Nephron progenitor cell (in vitro differentiated cells): ENCODE measurements around the gene MYRF.

ENCODE experiments used
- DNase-seq: peaks from one replicate; pipeline ENCODE4 v3.0.0; 2021
- H3K27ac Mint-ChIP-seq: 2 replicates; pipeline ENCODE4 v1.8.0; 2021; ENCODE audit warnings: mild to moderate bottlenecking, moderate library complexity, mixed read lengths
- H3K27me3 Mint-ChIP-seq: 2 replicates; pipeline ENCODE4 v1.8.0; 2021; ENCODE audit warnings: mild to moderate bottlenecking, low read depth, mixed read lengths; ENCODE audit not compliant: poor library complexity
- H3K36me3 Mint-ChIP-seq: 2 replicates; pipeline ENCODE4 v1.8.0; 2021; ENCODE audit warnings: low read depth, mixed read lengths
- H3K4me1 Mint-ChIP-seq: 2 replicates; pipeline ENCODE4 v1.8.0; 2021; ENCODE audit warnings: mixed read lengths
- H3K4me3 Mint-ChIP-seq: 2 replicates; pipeline ENCODE4 v1.8.0; 2021; ENCODE audit warnings: mild to moderate bottlenecking, moderate library complexity, mixed read lengths
- H3K9me3 Mint-ChIP-seq: 2 replicates; pipeline ENCODE4 v1.8.0; 2021; ENCODE audit warnings: mild to moderate bottlenecking, moderate library complexity, mixed read lengths
- TF ChIP-seq, protein P1 (sequence below): fragments of 200-600 bp; sonication (generic); IDR thresholded peaks from 2 replicates; pipeline ENCODE4 v1.5.0; 2021; ENCODE audit warnings: antibody characterized with exemption

MYRF gene

DNA sequence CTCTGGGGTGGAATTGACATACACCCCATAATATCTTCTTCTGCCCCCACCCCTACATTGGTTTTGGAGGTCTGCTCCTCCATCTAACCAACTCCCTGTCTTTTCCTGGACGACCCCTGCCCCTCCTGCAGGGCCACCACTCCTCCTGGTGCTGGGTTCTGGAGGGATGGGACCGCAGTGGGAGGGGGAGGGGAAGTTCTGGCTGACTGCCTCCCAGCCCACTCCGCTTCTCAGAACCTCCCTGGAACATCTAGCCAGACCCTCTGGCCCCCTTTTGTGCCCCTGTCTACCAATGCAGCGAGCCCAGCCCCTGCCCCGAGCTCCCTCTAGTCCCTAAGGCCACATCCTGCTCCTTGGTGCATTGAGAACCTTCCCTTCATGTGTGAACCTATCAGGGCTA is 1.2 kb downstream of the MYRF start:
- no peak for DNase-seq
- Mint-ChIP-seq H3K4me3 (peak overlapping the region; percentile 86), H3K27ac (no peak overlapping the region), H3K27me3 (peaks cover 31% of the 10 kb centered on the region), H3K36me3 (no peaks in the 10 kb centered on the region), H3K9me3 (no peaks in the 10 kb centered on the region), H3K4me1 (peaks cover 73% of the 10 kb centered on the region)
- TF ChIP-seq, protein P1, sequence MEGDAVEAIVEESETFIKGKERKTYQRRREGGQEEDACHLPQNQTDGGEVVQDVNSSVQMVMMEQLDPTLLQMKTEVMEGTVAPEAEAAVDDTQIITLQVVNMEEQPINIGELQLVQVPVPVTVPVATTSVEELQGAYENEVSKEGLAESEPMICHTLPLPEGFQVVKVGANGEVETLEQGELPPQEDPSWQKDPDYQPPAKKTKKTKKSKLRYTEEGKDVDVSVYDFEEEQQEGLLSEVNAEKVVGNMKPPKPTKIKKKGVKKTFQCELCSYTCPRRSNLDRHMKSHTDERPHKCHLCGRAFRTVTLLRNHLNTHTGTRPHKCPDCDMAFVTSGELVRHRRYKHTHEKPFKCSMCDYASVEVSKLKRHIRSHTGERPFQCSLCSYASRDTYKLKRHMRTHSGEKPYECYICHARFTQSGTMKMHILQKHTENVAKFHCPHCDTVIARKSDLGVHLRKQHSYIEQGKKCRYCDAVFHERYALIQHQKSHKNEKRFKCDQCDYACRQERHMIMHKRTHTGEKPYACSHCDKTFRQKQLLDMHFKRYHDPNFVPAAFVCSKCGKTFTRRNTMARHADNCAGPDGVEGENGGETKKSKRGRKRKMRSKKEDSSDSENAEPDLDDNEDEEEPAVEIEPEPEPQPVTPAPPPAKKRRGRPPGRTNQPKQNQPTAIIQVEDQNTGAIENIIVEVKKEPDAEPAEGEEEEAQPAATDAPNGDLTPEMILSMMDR: no peak

DNA sequence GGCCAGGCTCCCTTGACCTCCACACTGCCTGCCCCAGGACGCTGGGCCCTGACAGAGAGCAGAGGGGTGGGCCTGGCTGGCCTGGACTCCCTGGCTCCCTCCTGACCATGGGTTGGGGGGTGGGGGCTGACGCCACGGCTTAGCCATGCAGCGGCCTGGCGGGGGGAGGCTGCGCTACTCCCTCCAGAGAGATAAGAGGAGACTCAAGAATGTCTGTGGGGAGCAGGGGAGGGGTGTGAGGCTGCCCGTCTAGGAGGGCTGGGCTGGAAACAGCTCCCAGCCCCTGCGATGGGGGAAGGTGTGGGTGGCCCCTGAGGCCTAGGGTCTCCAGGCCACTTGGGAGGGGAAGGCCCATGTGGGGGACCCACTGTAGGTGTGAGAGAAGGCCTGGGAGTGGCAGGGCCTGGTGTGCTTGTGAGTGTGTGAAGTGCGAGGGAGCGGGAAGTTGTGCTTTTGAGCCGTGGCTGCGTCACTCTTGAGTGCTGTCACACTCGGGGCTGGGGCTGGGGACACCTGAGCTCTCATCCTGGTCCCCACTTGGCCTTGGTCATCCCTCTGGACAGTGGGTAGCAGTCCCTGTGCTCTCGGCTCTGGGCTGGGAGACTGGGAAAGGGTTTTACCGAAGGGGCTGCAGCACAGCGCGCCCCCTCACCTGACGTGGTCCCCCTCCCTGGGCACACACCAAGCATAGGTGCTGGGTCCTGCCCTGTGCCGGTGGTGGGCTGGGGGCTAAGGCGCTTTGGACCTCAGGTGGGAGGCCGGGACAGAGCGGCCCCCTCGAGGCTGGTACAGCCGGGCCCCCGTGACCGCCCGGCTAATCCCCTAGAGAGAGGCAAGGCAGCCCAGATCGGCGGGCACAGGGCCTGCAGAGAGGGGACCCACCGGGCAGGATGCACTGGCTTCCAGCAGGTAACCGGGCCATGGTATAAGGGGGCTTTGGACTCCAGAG is 2.4 kb downstream of the MYRF start:
- no peaks in the 10 kb centered on the region for H3K9me3 Mint-ChIP-seq
- TF ChIP-seq, protein P1: no peak
- H3K4me3 Mint-ChIP-seq: peak overlapping the region; percentile 86
- H3K4me1 Mint-ChIP-seq: peaks cover 67% of the 10 kb centered on the region
- peak; percentile 33 for DNase-seq
- no peak overlapping the region for H3K27ac Mint-ChIP-seq
- peaks cover 31% of the 10 kb centered on the region for H3K27me3 Mint-ChIP-seq
- no peaks in the 10 kb centered on the region for H3K36me3 Mint-ChIP-seq

DNA sequence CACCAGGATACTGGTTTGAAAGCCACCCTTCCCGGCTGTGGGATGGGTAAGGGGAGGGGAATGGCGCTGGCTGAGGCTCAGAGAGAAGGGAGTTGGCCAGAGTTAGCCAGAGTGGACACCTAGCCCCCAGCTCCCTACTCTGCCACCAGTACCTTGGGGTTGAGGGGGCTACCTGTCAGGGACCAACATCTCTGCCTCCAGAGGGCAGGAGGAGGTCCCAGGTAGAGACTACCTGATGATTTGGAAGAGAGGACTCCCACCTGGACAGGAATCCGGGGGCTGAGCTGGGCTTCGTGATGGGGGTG is 3.7 kb downstream of the MYRF start:
- no peak overlapping the region for H3K4me3 Mint-ChIP-seq
- peaks cover 65% of the 10 kb centered on the region for H3K4me1 Mint-ChIP-seq
- H3K9me3 Mint-ChIP-seq: no peaks in the 10 kb centered on the region
- H3K27ac Mint-ChIP-seq: no peak overlapping the region
- no peak for DNase-seq
- peaks cover 27% of the 10 kb centered on the region for H3K27me3 Mint-ChIP-seq
- no peaks in the 10 kb centered on the region for H3K36me3 Mint-ChIP-seq
- TF ChIP-seq, protein P1: no peak

DNA sequence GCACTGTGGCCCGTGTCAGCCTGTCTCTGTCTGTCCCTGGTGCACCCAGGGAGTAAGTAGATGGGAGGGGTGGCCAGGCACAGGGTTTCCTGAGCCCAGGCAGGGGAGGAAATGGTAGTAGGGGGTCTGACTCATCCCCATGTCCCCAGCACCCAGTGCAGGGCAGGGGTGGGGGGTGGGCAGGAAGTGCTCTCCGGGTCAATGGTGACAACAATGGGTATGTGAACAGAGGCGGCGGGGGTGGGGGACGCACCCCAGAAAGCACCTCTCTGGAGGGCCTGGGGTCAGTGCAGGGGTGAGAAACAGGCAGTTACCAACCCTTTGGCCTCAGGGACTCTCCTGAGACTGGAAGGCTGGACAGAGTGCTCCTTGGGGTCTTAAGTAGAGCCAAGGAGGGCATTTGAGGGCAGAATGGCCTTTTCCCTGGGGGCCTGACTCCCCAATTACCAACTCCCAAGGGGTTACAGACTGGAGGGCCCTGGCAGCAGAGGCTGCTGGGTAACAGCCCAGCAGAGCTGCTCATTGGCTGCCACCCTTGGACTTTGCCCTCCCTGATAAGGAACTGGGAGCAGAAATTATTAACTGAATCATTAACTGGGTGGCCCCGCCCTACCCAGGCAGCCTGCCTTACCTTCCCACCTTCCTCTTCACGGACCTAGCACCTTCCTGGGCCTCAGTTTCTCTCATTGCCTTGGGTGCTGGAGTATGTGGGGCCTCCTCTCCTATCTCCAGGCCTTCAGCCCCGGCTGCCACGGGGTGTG is 4.2 kb downstream of the MYRF start:
- H3K36me3 Mint-ChIP-seq: no peaks in the 10 kb centered on the region
- TF ChIP-seq, protein P1: no peak
- H3K27me3 Mint-ChIP-seq: peaks cover 24% of the 10 kb centered on the region
- peaks cover 64% of the 10 kb centered on the region for H3K4me1 Mint-ChIP-seq
- DNase-seq: no peak
- no peak overlapping the region for H3K4me3 Mint-ChIP-seq
- no peak overlapping the region for H3K27ac Mint-ChIP-seq
- no peaks in the 10 kb centered on the region for H3K9me3 Mint-ChIP-seq

DNA sequence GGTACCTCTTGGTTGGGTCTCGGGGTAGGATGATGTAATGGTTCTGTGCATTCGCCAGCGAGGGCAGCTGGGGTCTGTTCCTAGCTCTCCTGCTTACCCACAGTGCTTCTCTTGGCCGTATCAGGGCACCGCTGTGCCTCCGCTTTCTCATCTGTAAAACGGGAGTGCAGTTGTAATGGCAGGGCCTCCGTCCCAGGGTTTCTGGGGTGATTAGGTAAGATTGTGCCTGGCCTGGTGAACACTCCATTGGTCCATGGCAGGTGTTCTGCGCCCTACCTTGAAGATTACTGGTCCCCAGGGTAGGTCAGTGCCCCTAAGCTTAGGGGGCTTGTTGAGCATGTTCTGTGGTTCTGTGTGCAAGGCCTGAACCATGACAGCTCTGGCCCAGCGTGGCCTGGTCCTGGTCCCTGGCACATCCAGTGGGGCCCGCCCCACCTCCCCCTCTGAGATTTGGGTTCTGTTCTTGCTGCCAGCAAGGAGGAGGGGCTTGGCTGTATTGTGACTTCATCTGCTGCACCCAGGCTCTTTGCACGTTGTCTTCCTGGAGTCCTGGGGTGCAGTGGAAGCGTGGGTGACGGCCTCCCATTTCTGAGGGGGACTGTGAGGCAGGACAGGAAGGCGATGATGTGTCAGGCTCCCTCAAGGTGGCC is 4.9 kb downstream of the MYRF start:
- TF ChIP-seq, protein P1: no peak

More for the DNA sequence above, 4.9 kb downstream of the MYRF start:
- H3K4me1 Mint-ChIP-seq: peaks cover 71% of the 10 kb centered on the region
- no peak for DNase-seq
- H3K9me3 Mint-ChIP-seq: no peaks in the 10 kb centered on the region
- H3K4me3 Mint-ChIP-seq: no peak overlapping the region
- H3K27ac Mint-ChIP-seq: no peak overlapping the region
- H3K27me3 Mint-ChIP-seq: peaks cover 19% of the 10 kb centered on the region
- no peaks in the 10 kb centered on the region for H3K36me3 Mint-ChIP-seq
